Cardiac muscle cell (in vitro differentiated cells and primary cell): ENCODE results near the gene RNF111. TPM values are rescaled to one million over a fixed set of nuclear protein-coding genes. Genes with fewer than 3 reads are reported as not detected.

Experiments
- DNase-seq, 2 donors: peaks; one replicate each; pipeline versions ENCODE4 v3.0.0 to v3.0.0-alpha.2; 2010 to 2017; ENCODE audit warnings: low read depth in 1 of 2, low spot score in 1 of 2
- H3K27ac ChIP-seq: fragments of 200-600 bp; sonication (generic); 2 replicates; pipeline ENCODE4 v1.5.1; 2016
- H3K27me3 ChIP-seq: fragments of 200-600 bp; sonication (generic); 2 replicates; pipeline ENCODE4 v1.6.0; 2016; ENCODE audit warnings: control low read depth
- H3K36me3 ChIP-seq: fragments of 200-600 bp; sonication (generic); 2 replicates; pipeline ENCODE4 v1.5.1; 2016; ENCODE audit warnings: control low read depth
- H3K4me1 ChIP-seq: fragments of 200-600 bp; sonication (generic); 2 replicates; pipeline ENCODE4 v1.8.1; 2017; ENCODE audit warnings: low read depth, mild to moderate bottlenecking, mixed run types
- H3K4me3 ChIP-seq: fragments of 200-600 bp; sonication (generic); 2 replicates; pipeline ENCODE4 v1.5.1; 2016; ENCODE audit warnings: mild to moderate bottlenecking
- H3K9me3 ChIP-seq: fragments of 200-600 bp; sonication (generic); 2 replicates; pipeline ENCODE4 v1.5.1; 2017; ENCODE audit warnings: low read depth, mild to moderate bottlenecking, control low read depth
- CTCF ChIP-seq: IDR thresholded peaks from 2 replicates; pipeline ENCODE4 v1.5.1; 2012; ENCODE audit warnings: low read depth, mild to moderate bottlenecking, low read length
- polyA plus RNA-seq: library from polyadenylated mRNA; unstranded; fragments of >200 nt; fragmentation: Nextera tagmentation; extraction: Ambion mirVana; gene quantifications from 2 replicates; pipeline ENCODE4 v1.2.1, GENCODE V29; 2016
- total RNA-seq: library from RNA; depleted of rRNA; stranded (reverse); fragments of >200 nt; gene quantifications from 2 replicates; pipeline ENCODE4 v1.2.3, GENCODE V29; 2016

Gene RNF111
- total and polyA plus RNA-seq, 2 experiments from 2014 or later: 12.4 to 15.1 TPM

GRCh38 chr15:59026207-59026606 is 38.7 kb downstream of the RNF111 start:
- Histone ChIP-seq H3K36me3 (no peaks in the 10 kb centered on the region), H3K4me3 (no peak overlapping the region), H3K4me1 (no peaks in the 10 kb centered on the region), H3K27me3 (no peaks in the 10 kb centered on the region), H3K27ac (no peak overlapping the region), H3K9me3 (no peaks in the 10 kb centered on the region)
- no peak for DNase-seq
- no peak for TF ChIP-seq CTCF

- no peak for DNase-seq
- TF ChIP-seq CTCF: no peak
- no peak overlapping the region for H3K4me3 ChIP-seq
- H3K27ac ChIP-seq: no peak overlapping the region
- no peaks in the 10 kb centered on the region for H3K36me3 ChIP-seq
- H3K9me3 ChIP-seq: no peaks in the 10 kb centered on the region
- no peaks in the 10 kb centered on the region for H3K4me1 ChIP-seq
- H3K27me3 ChIP-seq: no peaks in the 10 kb centered on the region
Measured at GRCh38 chr15:59028387-59028955, 41.0 kb downstream of the RNF111 start.

GRCh38 chr15:59029554-59029953 is 42.1 kb downstream of the RNF111 start:
- H3K9me3 ChIP-seq: no peaks in the 10 kb centered on the region
- no peak for TF ChIP-seq CTCF
- no peak for DNase-seq
- no peaks in the 10 kb centered on the region for H3K4me1 ChIP-seq
- no peaks in the 10 kb centered on the region for H3K27me3 ChIP-seq
- no peaks in the 10 kb centered on the region for H3K36me3 ChIP-seq
- no peak overlapping the region for H3K27ac ChIP-seq
- no peak overlapping the region for H3K4me3 ChIP-seq

- TF ChIP-seq CTCF: no peak
- H3K36me3 ChIP-seq: no peaks in the 10 kb centered on the region
- DNase-seq: no peak
- no peaks in the 10 kb centered on the region for H3K9me3 ChIP-seq
- H3K27me3 ChIP-seq: no peaks in the 10 kb centered on the region
- no peaks in the 10 kb centered on the region for H3K4me1 ChIP-seq
- H3K27ac ChIP-seq: no peak overlapping the region
- H3K4me3 ChIP-seq: no peak overlapping the region
Measured at GRCh38 chr15:59035201-59035600, 47.7 kb downstream of the RNF111 start.

DNA sequence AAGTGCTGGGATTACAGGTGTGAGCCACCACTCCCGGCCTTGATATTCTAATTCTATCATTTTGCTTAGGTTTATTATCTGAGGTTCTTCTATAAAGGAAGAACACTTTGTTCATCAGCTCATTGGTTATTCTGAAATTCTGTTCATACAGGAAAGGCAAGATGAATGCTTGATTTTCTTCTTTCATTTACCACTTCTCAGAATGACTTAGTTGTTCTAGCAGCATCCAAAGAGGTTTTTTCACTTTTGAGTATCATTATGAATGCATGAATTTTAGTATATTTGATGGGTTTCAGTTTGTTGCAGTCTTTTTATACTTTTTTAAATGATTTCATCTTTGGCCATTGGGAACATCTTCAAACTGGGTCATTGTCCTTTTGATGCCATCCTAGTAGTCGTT is 51.8 kb downstream of the RNF111 start:
- no peak overlapping the region for H3K27ac ChIP-seq
- DNase-seq: no peak
- H3K4me3 ChIP-seq: no peak overlapping the region
- no peaks in the 10 kb centered on the region for H3K9me3 ChIP-seq
- TF ChIP-seq CTCF: no peak
- H3K27me3 ChIP-seq: no peaks in the 10 kb centered on the region
- H3K36me3 ChIP-seq: no peaks in the 10 kb centered on the region
- no peaks in the 10 kb centered on the region for H3K4me1 ChIP-seq

GRCh38 chr15:59042041-59042440 is 54.6 kb downstream of the RNF111 start:
- Histone ChIP-seq H3K27me3 (no peaks in the 10 kb centered on the region), H3K9me3 (no peaks in the 10 kb centered on the region), H3K27ac (no peak overlapping the region), H3K4me1 (no peaks in the 10 kb centered on the region), H3K36me3 (no peaks in the 10 kb centered on the region), H3K4me3 (no peak overlapping the region)
- no peak for DNase-seq
- TF ChIP-seq CTCF: no peak
